ENCODE results near the gene NOPCHAP1.

Gene NOPCHAP1

DNA sequence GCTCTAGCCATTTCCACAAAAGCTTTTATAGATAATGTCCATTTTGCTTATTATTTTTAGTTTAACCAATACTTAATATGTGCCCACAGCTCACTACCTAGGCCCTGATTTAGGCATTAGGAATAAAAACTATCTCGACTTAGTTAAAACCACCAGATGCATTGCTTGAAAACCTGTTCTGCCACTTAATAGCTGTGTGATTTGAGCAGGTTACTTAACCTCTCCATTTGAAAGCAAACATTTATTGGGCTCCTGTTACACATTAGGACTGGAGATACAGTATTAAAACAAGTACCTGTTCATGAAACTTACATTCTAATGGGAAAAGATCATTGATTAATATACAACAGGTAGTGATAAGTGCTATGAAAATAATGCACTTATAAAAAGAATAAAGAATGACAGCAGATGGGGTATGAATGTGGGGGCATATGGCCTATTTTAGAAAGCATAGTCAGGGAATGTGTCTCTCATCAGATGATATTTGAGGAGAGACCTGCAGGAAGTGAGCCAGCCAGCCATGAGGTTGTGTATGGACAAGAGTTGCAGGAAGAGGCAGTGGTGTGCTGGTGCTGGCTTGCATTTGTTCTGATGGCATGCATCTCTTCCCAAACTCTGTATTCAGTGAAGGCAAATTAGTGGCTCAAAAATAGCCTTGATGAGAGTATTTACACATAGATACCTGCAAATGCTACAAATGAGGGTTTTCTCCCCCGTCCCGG lies 34.3 kb downstream of the NOPCHAP1 start:
- no peak for DNase-seq (ENCODE audit: low read depth in 2 of 2)

GRCh38 chr12:105024928-105025327 lies 38.8 kb downstream of the NOPCHAP1 start:
- DNase-seq (ENCODE audit: low read depth in 2 of 2), result no peak

DNA sequence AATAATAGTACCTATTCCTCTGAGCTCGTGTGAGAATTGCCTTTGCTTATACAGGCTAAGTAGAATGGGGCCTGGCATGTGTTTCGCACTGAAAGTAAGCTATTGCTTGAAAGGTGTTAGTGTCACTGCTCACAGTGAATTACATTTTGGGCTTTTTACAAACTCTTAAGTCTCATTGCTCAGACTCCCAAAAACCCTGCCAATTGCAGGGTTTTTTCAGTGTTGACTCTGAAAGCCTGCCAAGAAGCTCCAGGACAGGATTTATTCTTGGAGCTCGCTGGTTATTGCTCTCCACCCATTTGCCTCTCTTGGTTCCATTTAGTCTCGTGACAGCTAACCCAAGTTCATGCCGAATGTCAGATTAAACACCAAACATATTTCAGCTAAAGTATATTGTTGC lies 39.8 kb downstream of the NOPCHAP1 start:
- no peak for DNase-seq (ENCODE audit: low read depth in 2 of 2)

DNA sequence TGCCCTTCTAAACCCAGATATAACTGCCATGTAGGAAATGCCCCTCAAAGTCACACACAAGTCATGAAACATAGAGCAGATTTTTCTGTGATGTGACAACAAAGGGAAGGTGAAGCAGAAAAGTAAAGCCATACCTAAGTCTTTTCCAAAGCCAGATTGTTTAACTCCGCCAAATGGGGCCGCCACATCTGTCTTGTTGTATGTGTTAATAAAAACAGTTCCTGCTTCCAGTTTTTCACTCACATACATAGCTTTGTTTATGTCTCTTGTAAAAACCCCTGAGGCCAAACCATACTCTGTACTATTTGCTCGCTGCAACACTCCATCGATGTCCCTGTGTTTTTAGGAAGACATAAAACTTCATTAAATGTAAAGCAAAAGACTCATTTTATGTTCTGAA lies 40.3 kb downstream of the NOPCHAP1 start:
- DNase-seq (ENCODE audit: low read depth in 2 of 2), result no peak

- DNase-seq (ENCODE audit: low read depth in 2 of 2), result no peak
Observed at GRCh38 chr12:105030820-105031807, 45.0 kb downstream of the NOPCHAP1 start.

GRCh38 chr12:105032703-105033357 lies 46.7 kb downstream of the NOPCHAP1 start:
- no peak for DNase-seq (ENCODE audit: low read depth in 2 of 2)

GRCh38 chr12:105033851-105034250 lies 47.7 kb downstream of the NOPCHAP1 start:
- no peak for DNase-seq (ENCODE audit: low read depth in 2 of 2)

All from stimulated activated CD8-positive, alpha-beta memory T cell treated with anti-CD3 and anti-CD28 coated beads, Interleukin-2, amount 100 ng/mL, for 48 hours (primary cell).